ENCODE results near the gene ZFAND6.

DNA sequence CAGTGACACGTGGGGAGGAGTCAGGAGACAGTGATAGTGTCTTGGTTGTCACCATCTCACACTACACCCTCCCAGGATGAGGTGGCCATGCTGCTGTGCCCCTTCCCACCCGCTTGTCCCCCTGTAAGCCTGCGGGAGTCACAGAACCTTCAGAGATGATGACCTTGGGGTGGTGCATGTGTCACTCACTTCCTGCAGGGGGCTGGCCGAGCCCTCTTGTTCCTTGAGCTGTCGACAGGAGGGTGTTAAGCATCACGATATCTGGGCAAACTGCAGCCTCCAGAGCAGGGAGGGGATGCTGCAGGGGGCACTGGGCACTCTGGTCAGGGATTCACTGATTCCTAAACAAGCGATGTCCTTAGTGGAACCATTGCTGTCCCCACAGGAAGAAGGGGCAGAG, 121.0 kb downstream of the ZFAND6 start:
- TF ChIP-seq CTCF (conservative IDR thresholded peaks at IDR 0.05 in 1 of 2, IDR thresholded peaks at IDR 0.05 in 1 of 2; ENCODE audit: low read depth in 1 of 2, low read length in 2 of 2) (no peak), EZH2 (IDR thresholded peaks at IDR 0.05; ENCODE audit: low read length, missing control alignments) (no peak)
